ENCODE measurements around the gene CCL8.

Gene CCL8

GRCh38 chr17:34366529-34367107 is 47.4 kb downstream of the CCL8 start:
- in situ Hi-C loops (cut with MboI; ENCODE audit: low sequenced_read_pairs): no loop called here

GRCh38 chr17:34367486-34368195 is 48.4 kb downstream of the CCL8 start:
- in situ Hi-C loops (cut with MboI; ENCODE audit: low sequenced_read_pairs): no loop called here

- in situ Hi-C loops (cut with MboI; ENCODE audit: low sequenced_read_pairs): no loop called here
Measured at GRCh38 chr17:34368196-34368945, 49.1 kb downstream of the CCL8 start.

DNA sequence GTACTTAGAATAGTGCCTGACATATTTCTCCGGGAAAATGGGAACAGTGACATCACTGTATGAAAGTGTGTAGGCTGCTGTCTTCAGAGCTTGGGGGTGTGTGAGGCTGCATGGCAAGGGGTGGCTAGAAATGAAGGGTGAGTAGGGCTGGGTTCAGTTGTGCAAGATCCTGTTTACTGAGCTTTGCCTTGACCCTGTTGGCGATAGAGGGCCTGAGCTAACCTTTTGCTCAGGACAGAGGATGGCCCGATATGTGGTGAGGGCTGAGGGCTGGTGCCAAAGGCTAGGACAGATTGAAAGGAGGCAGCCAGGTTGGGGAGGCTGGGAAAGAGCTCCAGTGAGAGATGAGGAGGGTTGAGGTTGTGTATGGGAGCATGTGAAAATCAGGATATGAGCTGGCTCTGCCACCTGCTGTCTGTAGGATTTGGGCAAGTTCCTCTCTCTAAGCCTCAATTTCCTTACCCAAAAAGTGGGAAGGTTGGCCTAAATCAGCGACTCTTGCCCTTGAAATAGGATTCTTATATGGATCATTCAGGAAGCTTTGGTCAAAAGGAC is 49.8 kb downstream of the CCL8 start:
- in situ Hi-C loops (cut with MboI; ENCODE audit: low sequenced_read_pairs): no loop called here

DNA sequence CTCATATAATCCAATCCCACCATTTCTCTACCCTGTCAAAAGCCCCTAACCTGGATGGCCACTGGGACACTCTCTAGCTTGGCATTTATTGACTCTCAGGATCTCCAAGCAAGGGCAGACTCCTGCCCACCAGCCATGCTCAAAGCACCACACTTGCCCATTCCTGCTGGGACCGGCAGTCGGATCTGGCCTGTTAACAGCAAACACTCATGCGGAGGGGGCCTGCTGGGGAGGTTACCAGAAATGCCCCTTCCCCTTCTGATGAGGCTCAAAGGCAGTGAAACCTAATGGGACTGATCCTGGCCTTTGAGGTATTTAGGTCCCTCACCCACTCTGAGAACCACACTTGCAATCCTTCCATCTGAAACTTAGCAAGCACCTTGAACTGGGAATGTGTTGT is 50.3 kb downstream of the CCL8 start:
- in situ Hi-C loops (cut with MboI; ENCODE audit: low sequenced_read_pairs): no loop called here

GRCh38 chr17:34370376-34370996 is 51.3 kb downstream of the CCL8 start:
- in situ Hi-C loops (cut with MboI; ENCODE audit: low sequenced_read_pairs): no loop called here

DNA sequence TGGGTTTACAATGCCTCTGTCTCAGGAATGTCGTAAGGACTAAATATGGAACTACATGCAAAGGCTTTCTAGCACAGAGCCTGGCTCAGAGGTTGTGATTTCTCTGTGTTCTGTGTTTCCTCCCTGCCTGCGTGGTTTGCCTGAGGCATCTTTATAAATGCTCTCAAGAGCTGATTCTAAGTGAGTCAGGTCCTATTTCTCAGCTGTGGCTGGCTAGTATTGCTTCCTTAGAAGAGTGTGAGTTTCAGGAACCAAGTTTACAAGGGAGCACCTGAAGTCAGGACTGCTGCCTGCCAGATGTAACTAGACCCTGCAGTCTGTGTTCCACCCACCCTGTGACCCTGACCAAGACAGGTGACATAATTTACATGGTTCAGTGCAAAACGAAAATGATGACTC is 51.8 kb downstream of the CCL8 start:
- in situ Hi-C loops (cut with MboI; ENCODE audit: low sequenced_read_pairs): no loop called here
